Measurements from ENCODE around the gene PEX14.

GRCh38 chr1:10620776-10621175 lies 146.0 kb downstream of the PEX14 start:
- no peak for TF ChIP-seq POLR2AphosphoS5 (IDR thresholded peaks at IDR 0.05; ENCODE audit: insufficient read depth, low read depth, low read length)
- no peak for TF ChIP-seq CTCF (IDR thresholded peaks at IDR 0.05; ENCODE audit: extremely low read depth in 1 of 2, insufficient read depth in 1 of 2, low read depth in 1 of 2, low read length in 2 of 2)
- TF ChIP-seq EZH2 (IDR thresholded peaks at IDR 0.05; ENCODE audit: borderline replicate concordance, low read depth, low read length, severe bottlenecking), result no peak
- no peak for TF ChIP-seq MYC (IDR thresholded peaks at IDR 0.05; ENCODE audit: low read depth, low read length)

All from endothelial cell of umbilical vein (primary cell).